Ramos (cell line): ENCODE results near the gene CNN3.

ENCODE experiments used
- in situ Hi-C: fragments of 300-500 bp; cut with MboI; formaldehyde crosslinking; loops from one replicate; pipeline ENCODE4 v1.14.3; 2022; ENCODE audit warnings: low sequenced_read_pairs; ENCODE audit not compliant: unreplicated experiment

The CNN3 gene

GRCh38 chr1:94894630-94895029 lies 32.3 kb downstream of the CNN3 start:
- in situ Hi-C loops = no loop called here

GRCh38 chr1:94892604-94893254 lies 34.2 kb downstream of the CNN3 start:
- in situ Hi-C loops = no loop called here

- in situ Hi-C loops = no loop called here
These were observed 38.7 kb downstream of the CNN3 start for GRCh38 chr1:94888201-94888600.

GRCh38 chr1:94887603-94888171 lies 39.2 kb downstream of the CNN3 start:
- in situ Hi-C loops = no loop called here

GRCh38 chr1:94887106-94887505 lies 39.8 kb downstream of the CNN3 start:
- in situ Hi-C loops = no loop called here

GRCh38 chr1:94886361-94886760 lies 40.5 kb downstream of the CNN3 start:
- in situ Hi-C loops = no loop called here

- in situ Hi-C loops = no loop called here
These were observed 42.4 kb downstream of the CNN3 start for GRCh38 chr1:94884507-94884906.

GRCh38 chr1:94884106-94884505 lies 42.8 kb downstream of the CNN3 start:
- in situ Hi-C loops = no loop called here

- in situ Hi-C loops = no loop called here
These were observed 43.2 kb downstream of the CNN3 start for GRCh38 chr1:94883691-94884090.

GRCh38 chr1:94878329-94878728 lies 48.6 kb downstream of the CNN3 start:
- in situ Hi-C loops = no loop called here

GRCh38 chr1:94876362-94876761 lies 50.5 kb downstream of the CNN3 start:
- in situ Hi-C loops = no loop called here

- in situ Hi-C loops = no loop called here
These were observed 51.1 kb downstream of the CNN3 start for GRCh38 chr1:94875794-94876193.

- in situ Hi-C loops = no loop called here
These were observed 52.5 kb downstream of the CNN3 start for GRCh38 chr1:94874423-94874822.

GRCh38 chr1:94873520-94874351 lies 53.2 kb downstream of the CNN3 start:
- in situ Hi-C loops = no loop called here

- in situ Hi-C loops = no loop called here
These were observed 54.0 kb downstream of the CNN3 start for GRCh38 chr1:94872771-94873495.

- in situ Hi-C loops = no loop called here
These were observed 55.9 kb downstream of the CNN3 start for GRCh38 chr1:94871031-94871430.

GRCh38 chr1:94866164-94866807 lies 60.6 kb downstream of the CNN3 start:
- in situ Hi-C loops = no loop called here

GRCh38 chr1:94865360-94865759 lies 61.5 kb downstream of the CNN3 start:
- in situ Hi-C loops = no loop called here

- in situ Hi-C loops = no loop called here
These were observed 62.1 kb downstream of the CNN3 start for GRCh38 chr1:94864821-94865220.

GRCh38 chr1:94863919-94864318 lies 63.0 kb downstream of the CNN3 start:
- in situ Hi-C loops = no loop called here
